ENCODE results near the gene OSBPL9.

The OSBPL9 gene

GRCh38 chr1:51616903-51617708 lies at the start of gene OSBPL9:
Gene OSBPL9 (plus strand): TSS chr1:51617092. CDS start chr1:51617111, 19 bp downstream.
- peak; percentile 81 for DNase-seq (ENCODE audit: low read depth, low spot score)

GRCh38 chr1:51567653-51568052 lies 49.2 kb upstream of the OSBPL9 start:
- no peak for DNase-seq (ENCODE audit: low read depth, low spot score)

- no peak for DNase-seq (ENCODE audit: low read depth, low spot score)
These were observed 48.5 kb upstream of the OSBPL9 start for GRCh38 chr1:51568231-51568935.

- no peak for DNase-seq (ENCODE audit: low read depth, low spot score)
These were observed 47.4 kb upstream of the OSBPL9 start for GRCh38 chr1:51569284-51570062.

GRCh38 chr1:51570063-51570710 lies 46.7 kb upstream of the OSBPL9 start:
- DNase-seq (ENCODE audit: low read depth, low spot score), result no peak

GRCh38 chr1:51572365-51572764 lies 44.5 kb upstream of the OSBPL9 start:
- DNase-seq (ENCODE audit: low read depth, low spot score), result no peak

- DNase-seq (ENCODE audit: low read depth, low spot score), result no peak
These were observed 42.1 kb upstream of the OSBPL9 start for GRCh38 chr1:51574796-51575195.

- no peak for DNase-seq (ENCODE audit: low read depth, low spot score)
These were observed 41.3 kb upstream of the OSBPL9 start for GRCh38 chr1:51575406-51576084.

GRCh38 chr1:51576085-51576444 lies 40.8 kb upstream of the OSBPL9 start:
- DNase-seq (ENCODE audit: low read depth, low spot score), result no peak

GRCh38 chr1:51576923-51577322 lies 40.0 kb upstream of the OSBPL9 start:
- DNase-seq (ENCODE audit: low read depth, low spot score), result no peak

GRCh38 chr1:51578383-51579109 lies 38.3 kb upstream of the OSBPL9 start:
- no peak for DNase-seq (ENCODE audit: low read depth, low spot score)

- DNase-seq (ENCODE audit: low read depth, low spot score), result no peak
These were observed 35.7 kb upstream of the OSBPL9 start for GRCh38 chr1:51581238-51581637.

GRCh38 chr1:51583532-51583931 lies 33.4 kb upstream of the OSBPL9 start:
- DNase-seq (ENCODE audit: low read depth, low spot score), result peak; percentile 29

- DNase-seq (ENCODE audit: low read depth, low spot score), result no peak
These were observed 32.9 kb upstream of the OSBPL9 start for GRCh38 chr1:51584021-51584420.

GRCh38 chr1:51592711-51593110 lies 24.2 kb upstream of the OSBPL9 start:
- DNase-seq (ENCODE audit: low read depth, low spot score), result no peak

- DNase-seq (ENCODE audit: low read depth, low spot score), result no peak
These were observed 22.2 kb upstream of the OSBPL9 start for GRCh38 chr1:51594716-51595115.

- DNase-seq (ENCODE audit: low read depth, low spot score), result no peak
These were observed 16.4 kb upstream of the OSBPL9 start for GRCh38 chr1:51600529-51600928.

- no peak for DNase-seq (ENCODE audit: low read depth, low spot score)
These were observed 15.9 kb upstream of the OSBPL9 start for GRCh38 chr1:51600965-51601364.

- no peak for DNase-seq (ENCODE audit: low read depth, low spot score)
These were observed 10.8 kb upstream of the OSBPL9 start for GRCh38 chr1:51605961-51606723.

- no peak for DNase-seq (ENCODE audit: low read depth, low spot score)
These were observed 9.2 kb upstream of the OSBPL9 start for GRCh38 chr1:51607681-51608095.

Data from smooth muscle cell of the brain vasculature (primary cell).